ENCODE data around the gene PRSS12.
"Not testable (repeated sequence)": the region's sequence is repeated elsewhere in the genome, so short reads cannot be mapped to it uniquely, and the experiment has no call there.

The PRSS12 gene

DNA sequence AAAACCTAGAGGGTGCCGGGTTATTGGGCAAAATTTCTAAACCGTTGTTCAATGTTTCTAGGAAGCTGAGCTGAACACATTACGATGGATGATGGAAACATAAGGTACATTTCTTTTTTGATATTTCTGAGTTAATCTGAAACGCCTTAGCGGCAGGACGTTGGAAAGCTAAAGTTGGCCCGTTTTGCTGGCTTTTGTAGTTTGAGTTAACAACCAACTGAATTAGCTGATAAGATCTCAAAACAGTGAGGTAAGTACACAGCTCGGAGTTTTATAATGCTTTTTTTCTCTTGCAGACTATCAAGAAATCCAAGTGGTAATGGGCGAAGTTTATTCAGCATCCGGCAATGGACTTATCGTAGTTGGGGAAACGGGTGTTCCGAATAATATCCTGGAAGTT is 73.5 kb downstream of the PRSS12 start:
- DNase-seq (ENCODE audit: low read depth in 4 of 4, low spot score in 1 of 4), result no peak

DNA sequence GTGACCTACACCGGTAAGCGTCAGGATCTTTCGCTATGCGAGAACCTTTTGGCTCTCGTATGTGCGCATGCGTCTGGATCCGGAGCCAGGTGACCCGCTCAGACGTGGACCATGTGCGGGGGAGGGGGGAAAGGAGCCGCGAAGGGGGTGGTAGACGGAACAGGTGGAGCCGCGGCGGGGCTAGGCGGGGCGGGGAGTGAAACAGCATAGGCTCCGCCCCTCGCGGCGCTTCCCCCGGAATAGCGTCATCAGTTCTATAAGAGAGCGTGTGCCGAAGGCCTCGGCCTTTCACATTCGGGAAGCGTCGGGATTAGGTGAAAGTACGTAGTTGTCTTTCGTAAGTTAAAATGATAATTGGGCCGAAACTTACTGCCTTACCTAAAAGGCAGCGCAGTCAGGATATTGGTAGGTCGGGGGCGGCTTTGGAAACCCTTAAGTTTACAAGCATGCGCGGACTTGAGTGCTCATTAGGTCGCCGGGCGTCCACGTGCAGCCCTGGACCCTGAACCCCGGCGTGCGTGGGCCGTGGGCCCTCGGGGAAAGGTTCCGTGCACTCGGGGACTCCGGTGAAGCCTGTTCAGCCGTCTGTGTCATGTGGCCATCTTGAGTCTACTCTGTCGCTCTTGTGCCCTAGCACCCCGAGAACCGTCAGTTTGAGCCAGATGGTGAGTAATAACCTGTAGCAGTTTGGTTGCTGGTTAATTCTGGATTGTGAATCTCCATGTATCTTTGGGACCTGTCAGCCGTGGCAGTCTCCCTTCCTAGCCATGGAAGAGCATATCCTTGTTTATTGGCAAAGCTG is 74.1 kb downstream of the PRSS12 start:
- peak; percentile 93 to 98 (median 96) for DNase-seq (ENCODE audit: low read depth in 4 of 4, low spot score in 1 of 4)

DNA sequence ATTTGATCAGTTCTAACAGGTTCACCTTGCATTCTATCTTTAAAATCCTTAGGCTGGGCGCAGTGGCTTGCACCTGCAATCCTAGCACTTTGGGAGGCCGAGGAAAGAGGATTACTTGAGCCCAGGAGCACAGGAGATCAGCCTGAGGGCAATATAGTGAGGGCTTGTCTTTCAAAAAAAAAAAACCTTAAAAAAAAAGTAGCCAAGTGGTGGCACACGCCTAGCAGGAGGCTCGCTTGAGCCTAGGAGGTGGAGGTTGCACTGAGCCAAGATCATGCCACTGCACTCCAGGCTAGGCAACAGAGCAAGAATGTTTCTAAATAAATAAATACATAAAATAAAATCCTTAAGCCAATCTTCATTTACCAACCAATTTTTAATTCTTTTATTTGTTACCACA is 75.6 kb downstream of the PRSS12 start:
- DNase-seq (ENCODE audit: low read depth in 4 of 4, low spot score in 1 of 4), result no peak

DNA sequence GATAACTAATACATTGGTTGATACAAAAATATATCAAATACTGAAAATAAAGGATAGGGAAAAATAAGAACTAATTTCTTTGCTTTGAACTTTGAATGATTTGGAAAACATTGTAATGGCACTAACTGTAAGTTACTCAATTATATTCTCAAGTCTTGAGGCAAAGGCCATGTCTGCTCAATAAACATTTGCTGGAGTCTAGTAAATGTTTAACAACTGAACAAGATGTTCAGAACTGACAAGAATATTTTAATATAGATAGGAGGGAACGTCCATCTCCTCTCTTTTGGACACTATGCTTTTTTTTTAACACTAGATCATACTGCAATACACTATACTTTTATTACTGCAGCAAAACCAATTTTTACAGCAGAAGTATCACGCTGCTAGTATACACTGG is 76.2 kb downstream of the PRSS12 start:
- no peak for DNase-seq (ENCODE audit: low read depth in 4 of 4, low spot score in 1 of 4)

DNA sequence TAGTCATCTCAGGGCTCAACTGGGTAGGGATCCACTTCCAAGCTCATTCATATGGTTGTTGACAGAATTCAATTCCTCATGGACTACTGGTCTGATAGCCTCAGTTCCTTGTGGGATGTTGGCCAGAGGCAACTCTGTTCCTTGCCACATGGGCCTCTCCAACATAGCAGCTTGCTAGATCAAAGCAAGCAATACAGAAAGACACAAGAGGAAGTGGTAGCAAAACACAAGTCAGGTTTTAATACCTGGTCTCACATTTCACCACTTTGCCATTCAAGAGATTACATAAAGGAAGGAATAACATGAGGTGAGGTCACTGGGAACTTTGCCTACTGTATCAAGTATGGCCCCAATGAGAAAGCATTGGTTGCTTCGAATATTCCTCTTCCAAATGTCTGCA is 79.2 kb downstream of the PRSS12 start:
- no peak for DNase-seq (ENCODE audit: low read depth in 4 of 4, low spot score in 1 of 4)

DNA sequence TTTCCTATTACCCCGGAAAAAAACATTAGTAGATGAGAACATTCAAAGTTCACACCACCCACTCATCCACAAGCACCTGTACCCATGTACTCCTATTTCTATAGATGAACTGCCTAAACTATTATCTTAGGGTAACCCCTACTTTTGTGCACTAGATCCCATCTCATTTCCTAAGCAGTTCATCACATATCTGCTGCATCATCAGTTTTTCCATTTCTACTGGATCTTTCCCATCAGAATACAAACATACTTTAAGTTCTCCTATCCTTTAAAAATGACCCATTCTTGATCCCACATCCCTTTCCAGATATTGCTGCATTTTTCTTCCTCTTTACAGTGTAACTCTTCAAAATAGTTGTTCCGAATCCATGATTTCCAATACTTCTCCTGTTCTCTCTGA is 81.0 kb downstream of the PRSS12 start:
- no peak for DNase-seq (ENCODE audit: low read depth in 4 of 4, low spot score in 1 of 4)

DNA sequence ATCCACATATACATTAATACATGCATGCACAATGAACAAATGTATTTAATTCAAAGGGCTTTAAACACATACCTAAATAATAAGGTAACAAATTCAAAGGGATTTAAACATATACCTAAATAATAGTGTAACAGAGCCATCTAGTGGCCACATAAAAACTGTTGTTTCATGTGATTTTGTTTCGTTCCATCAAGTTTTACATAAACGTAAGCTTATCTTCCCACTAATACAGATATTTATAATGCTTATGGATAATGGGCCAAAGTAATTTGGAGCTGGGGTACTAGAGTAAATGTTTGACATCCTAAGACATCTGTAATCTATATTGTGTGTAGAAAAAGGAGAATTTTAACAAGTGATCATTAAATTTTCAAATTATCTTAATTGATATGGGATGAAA is 82.3 kb downstream of the PRSS12 start:
- DNase-seq (ENCODE audit: low read depth in 4 of 4, low spot score in 1 of 4), result no peak

DNA sequence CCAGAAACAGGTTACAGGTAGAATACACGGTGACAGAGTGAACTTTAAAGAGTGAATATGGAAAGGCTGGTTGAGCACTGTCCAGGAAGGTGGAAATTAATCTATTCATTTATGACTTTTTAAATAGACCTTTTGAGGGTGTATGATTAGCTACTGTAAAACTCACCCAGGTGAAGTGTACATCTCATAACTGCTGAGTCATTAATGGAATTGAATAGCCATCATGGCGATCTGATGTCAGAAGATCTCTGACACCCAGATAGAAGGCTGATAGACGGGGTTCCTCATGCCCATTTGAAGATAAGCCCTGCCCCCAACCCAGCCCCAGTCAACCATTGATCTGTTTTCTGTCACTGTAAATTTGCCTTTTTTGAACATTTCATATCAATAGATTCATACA is 84.0 kb downstream of the PRSS12 start:
- DNase-seq (ENCODE audit: low read depth in 4 of 4, low spot score in 1 of 4), result no peak

DNA sequence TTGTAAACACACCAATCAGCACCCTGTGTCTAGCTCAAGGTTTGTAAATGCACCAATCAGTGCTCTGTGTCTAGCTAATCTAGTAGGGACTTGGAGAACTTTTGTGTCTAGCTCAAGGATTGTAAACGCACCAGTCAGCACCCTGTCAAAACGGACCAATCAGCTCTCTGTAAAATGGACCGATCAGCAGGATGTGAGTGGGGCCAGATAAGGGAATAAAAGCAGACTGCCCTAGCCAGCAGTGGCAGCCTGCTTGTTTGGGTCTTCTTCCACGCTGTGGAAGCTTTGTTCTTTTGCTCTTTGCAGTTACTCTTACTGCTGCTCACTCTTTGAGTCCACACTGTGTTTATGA is 86.7 kb downstream of the PRSS12 start:
- DNase-seq (ENCODE audit: low read depth in 4 of 4, low spot score in 1 of 4), result not testable (repeated sequence)

DNA sequence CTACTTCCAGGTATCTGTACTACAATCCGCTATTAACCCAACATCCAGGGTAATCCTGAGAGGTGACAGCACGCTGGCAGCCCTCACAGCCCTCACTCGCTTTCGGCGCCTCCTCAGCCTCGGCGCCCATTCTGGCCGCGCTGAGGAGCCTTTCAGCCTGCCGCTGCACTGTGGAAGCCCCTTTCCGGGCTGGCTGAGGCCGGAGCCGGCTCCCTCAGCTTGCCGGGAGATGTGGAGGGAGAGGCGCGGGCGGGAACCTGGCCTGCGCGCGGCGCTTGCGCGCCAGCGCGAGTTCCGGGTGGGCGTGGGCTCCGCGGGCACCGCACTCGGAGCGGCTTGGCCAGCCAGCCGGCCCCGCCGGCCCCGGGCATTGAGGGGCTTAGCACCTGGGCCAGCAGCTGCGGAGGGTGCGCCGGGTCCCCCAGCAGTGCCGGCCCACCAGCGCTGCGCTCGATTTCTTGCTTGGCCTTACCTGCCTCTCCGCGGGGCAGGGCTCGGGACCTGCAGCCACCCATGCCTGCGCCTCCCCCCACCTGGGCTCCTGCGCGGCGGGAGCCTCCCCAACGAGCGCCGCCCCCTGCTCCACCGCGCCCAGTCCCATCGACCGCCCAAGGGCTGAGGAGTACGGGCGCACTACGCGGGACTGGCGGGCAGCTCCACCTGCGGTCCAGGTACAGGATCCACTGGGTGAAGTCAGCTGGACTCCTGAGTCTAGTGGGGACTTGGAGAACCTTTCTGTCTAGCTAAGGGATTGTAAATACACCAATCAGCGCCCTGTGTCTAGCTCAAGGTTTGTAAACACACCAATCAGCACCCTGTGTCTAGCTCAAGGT is 87.3 kb downstream of the PRSS12 start:
- DNase-seq (ENCODE audit: low read depth in 4 of 4, low spot score in 1 of 4), result peak in 1 of 4 experiments; percentile 20

DNA sequence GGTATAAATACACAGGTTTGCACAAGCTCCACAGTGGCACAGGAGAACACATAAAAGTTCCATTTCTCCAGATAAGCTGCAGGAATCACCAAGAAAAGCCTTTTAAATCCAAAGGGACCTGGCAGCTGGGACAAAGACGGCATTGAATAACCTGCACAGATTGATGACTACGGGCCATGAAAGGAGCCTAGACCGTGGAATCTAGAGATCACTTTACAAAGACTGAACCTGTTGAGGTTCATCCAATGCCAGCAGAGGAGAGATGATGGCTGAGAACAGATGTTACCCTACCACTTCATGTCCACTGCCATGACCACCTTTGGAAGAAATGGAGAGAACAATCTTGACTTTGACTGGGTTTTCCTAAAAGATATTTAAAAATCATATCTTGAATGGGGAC is 88.7 kb downstream of the PRSS12 start:
- DNase-seq (ENCODE audit: low read depth in 4 of 4, low spot score in 1 of 4), result no peak

DNA sequence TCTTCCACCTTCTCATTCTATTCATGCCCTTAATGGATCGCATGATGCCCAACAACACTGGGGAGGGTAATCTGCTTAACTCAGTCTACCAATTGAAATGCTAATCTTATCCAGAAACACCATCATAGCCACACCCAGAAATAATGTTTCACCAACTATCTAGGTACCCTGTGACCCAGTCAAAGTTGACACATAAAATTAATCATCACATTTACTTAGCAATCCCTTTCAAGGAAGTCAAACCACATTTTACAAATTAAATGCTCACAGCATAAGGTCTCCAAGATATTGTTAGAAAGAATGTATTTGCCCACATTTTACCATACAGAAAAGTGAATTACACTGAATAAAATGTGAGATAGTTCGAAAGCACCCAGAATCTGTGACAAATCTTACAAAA is 92.5 kb downstream of the PRSS12 start:
- no peak for DNase-seq (ENCODE audit: low read depth in 4 of 4, low spot score in 1 of 4)

DNA sequence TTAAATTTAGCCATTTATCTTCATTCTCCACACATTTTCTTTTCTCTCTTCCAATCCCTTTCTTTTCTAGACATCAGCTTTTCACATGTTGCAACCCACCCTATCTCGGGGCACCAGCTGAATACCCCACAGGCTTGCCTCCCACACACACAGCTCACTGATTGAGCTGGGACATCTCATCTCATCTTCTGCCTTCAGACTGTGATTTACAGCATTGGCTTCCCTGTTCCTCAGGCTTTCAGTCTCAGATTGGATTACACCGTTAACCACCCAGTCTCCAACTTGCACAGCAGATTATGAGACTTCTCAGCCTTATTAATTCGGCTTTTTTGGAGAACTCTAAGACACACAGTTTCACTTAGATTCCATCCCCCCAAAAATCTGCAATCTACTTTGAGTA is 93.7 kb downstream of the PRSS12 start:
- DNase-seq (ENCODE audit: low read depth in 4 of 4, low spot score in 1 of 4), result no peak

DNA sequence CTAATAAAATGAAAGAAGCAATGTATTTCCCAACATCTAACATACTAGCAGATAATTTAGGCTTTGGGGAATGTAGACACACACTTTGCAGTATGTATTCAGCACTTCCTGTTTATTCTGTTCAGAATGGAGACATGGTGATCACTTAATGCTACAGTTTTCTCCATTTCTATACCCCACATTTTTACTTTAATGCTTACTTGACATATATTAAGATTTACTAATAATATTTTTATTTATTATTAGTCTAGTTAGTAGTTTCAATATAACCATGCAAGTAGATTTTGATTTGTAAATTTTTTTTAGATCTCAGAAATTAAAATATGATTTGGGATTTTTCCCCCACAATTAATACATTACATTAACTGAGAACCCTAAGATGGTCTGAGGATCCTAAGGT is 98.4 kb downstream of the PRSS12 start:
- DNase-seq (ENCODE audit: low read depth in 4 of 4, low spot score in 1 of 4), result no peak

DNA sequence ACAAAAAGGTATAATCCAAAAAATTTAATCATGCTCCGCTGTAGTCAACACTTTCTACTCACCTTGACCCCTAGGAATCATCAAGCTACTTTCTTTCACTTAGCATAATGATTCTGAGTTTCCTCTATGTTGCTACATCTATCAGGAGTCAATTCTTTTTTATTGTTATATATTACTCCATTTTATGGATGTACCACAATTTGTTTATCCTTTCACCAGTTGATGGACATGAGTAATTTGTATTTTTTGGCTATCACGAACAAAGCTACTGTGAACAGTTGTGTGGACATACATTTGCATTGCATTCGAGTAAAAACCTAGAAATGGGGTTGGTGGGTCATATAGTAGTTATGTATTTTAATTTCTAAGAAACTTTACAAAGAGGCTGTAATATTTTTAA is 102.9 kb downstream of the PRSS12 start:
- no peak for DNase-seq (ENCODE audit: low read depth in 4 of 4, low spot score in 1 of 4)

DNA sequence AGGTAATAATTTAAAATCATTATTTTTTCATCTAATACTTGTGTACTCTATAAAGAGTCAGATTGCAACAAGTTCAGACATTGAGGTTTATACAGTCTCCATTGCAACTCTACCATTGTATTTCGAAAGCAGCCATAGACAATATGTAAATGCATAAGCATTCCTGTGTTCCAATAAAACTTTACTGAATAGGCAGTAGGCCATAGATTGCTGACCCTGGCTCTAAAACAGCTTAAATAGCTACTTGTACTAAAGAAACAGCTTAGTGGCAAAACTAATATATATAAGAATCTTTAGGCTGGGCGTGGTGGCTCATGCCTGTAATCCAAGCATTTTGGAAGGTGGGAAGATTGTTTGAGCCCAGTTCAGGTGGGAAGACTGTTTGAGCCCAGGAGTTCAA is 115.3 kb downstream of the PRSS12 start:
- DNase-seq (ENCODE audit: low read depth in 4 of 4, low spot score in 1 of 4), result no peak

DNA sequence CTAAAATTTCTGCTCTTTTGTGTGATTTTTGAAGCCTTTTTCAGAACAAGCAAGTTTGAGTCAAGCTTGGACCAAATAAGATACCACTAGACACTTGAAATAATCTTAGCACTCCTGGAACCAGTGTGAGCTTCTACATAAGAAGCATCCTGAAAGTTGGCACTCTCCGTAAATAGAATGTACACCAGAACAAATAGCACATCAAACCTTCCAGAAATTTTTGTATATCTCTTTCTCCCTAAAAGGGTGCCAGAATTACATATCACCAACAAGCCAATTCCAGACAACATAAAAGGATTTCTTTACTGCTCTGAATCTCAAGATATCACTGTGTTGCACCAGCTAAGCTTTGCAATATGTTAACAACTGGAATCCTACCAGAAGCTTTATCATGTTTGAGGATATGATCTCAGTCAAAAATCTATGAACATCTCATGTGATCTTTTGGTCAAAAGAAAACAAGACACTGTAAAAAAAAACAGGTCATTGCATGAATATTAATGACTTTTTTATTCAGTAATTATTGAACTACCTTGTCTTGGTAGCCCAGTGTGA is 117.2 kb downstream of the PRSS12 start:
- DNase-seq (ENCODE audit: low read depth in 4 of 4, low spot score in 1 of 4), result no peak

All from stimulated activated CD4-positive, alpha-beta T cell treated with anti-CD3 and anti-CD28 coated beads, Interleukin-1b, Interleukin-23, amount 100 ng/mL, for 24 hours (primary cell).